Fibroblast of skin of left quadriceps (primary cell): Measurements from ENCODE around the gene RPL12.

Experiments used
- DNase-seq, 2 experiments: peaks; one replicate each; pipeline ENCODE4 v3.0.0-alpha.2; 2013; ENCODE audit warnings: low read depth in 2 of 2

The RPL12 gene

DNA sequence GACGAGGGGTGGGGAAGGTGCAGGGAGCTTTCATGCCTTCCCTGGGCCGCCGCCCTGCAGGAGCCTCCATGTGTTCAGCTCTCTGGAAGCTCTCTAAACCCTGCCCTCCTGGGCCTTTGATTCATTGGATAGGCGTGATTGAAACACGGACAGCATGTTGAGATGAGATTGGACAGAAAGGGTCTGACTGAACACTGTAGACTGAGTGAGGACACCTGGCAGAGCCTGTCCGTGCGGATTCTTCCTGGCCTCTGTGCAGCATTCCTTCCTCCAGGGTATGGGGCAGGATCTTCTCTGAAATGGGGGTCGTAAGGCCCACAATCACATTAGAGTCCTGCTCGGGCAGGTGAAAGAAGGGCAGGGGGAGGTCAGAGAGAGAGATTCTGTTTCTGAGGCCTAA is 12.8 kb downstream of the RPL12 start:
- DNase-seq: no peak

DNA sequence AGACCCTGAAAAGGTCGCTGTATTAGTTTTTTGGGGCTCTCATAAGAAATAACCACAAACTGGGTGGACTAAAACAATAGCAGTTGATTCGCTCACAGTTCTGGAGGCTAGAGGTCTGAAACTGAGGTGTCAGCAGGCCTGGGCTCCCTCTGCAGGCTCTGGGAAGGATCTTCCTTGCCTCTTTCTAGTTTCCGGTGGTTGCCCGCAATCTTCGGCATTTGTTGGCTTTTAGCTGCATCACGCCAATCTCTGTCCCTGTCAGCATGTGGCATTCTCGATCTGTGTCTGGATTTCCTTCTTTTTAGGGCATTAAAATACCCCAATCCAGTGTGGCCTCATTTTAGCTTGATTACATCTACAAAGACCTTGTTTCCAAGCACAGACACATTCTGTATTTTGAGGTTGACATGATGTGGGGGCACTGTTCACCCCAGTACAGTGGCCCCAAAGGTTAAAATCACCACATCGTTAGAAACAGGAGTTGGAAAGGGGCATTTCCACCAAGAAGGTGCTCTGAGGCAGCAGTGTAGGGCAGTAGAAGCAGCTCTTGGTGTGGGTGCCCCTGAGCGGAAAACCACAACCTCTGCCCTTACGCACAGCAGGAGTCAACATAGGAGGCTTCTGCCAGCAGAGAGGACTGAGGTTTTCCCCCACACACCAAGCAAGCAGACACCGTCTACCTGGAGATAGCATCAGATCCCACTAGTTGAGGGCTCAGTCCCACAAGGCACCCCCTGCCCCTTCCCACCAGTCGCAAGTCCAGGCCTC is 13.5 kb downstream of the RPL12 start:
- no peak for DNase-seq

DNA sequence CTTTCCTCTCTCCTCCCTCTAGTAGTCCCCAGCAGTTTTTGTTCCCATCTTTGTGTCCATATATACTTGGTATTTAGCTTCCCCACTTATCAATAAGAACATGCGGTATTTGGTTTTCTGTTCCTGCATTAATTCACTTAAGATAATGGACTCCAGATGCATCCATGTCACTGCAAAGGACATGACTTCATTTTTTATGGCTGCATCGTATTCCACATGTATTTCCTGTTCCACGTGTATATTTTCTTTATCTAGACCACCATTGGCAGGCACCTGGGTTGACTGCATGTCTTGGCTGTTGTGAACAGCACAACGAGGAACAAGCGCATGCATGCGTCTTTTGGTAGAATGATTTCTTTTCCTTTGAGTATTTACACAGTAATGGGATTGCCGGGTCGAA is 20.8 kb downstream of the RPL12 start:
- DNase-seq: no peak

DNA sequence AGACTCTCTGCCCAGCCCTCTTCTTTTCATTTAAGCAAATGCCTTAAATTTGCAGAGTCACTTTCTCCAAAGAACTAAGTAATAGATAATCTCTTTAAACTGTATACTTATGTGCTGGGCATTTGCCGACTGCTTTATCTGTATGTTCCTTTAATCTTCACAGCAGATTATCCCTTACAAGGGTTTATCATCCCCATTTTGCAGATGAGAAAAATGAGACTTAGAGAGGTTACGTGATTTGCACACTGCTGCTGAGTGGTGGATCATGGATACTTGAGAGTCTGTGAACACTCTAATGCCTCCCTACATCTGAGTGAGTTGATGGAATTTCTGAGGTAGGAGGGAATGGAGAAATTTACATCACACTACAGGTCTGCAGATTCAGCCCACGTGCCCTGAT is 22.9 kb downstream of the RPL12 start:
- no peak for DNase-seq

DNA sequence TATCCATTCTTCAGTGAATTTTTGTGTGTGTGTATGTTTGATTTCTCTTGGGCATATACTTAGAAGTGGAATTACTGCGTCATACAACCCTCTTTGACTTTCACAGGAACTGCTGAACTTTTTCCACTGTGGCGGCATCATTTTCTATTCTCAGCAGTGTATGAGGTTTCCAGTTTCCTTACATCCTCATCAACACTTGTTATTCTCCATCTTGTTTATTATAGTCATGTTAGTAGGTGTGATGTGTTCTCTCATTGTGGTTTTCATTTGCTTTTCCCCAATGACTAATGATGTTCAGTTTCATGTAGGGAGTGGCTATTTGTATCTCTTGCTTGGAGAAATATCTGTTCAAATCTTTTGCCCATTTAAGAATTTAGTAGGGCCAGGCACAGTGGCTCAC is 24.4 kb downstream of the RPL12 start:
- DNase-seq: no peak

DNA sequence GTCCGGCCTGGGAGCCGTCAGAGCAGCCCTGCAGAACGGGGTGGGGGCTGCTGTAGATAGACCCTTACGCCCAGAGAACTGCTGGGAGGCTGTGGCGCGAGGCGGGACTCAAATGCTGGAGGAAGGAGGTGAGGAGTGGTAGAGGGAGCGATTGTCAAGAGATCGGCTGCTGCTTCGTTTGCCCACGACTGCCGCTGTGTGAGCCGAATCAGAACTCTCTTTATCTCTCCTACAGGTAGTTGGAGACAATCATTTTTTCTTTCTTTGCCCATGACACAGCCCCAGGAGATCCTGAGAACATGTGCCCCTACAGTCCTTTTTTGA is 26.6 kb downstream of the RPL12 start:
- no peak for DNase-seq

DNA sequence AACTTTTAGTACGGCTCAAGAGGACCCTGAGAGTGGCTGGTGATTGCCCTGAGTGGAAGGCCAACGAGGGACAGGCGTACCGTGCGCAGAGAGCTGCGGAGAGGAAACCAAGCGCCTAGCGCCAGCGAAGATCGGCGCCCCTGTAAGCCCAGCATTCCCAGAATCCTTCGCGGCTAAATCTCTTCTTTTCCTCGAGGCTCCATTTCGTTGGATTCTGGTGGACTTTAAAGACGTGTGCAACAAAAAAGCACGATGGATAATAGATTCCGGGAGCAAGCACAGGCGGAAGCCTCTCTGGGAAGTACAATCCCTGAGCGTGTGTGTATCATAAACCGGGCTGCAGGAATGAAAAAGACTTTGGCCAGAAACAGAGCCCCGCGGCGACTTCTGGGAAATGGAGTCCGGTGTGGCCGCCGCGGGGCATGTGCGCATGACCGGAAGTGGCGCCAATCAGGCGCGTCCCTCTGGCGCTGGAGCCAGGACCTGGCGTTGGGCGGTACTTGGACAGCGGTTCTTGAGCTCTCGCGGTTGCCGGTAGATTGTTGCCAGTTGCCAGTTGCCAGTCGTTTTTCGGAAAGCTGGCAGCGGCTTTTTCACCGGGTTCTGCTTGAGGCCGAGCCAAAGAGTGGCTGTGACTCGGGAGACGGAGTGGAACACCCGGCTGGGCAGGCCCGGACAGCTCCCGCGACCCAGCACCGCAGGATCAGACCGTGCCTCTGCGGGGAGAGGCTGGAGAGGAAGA is 27.1 kb downstream of the RPL12 start, which contains the start of gene ZNF79:
ZNF79 (plus strand) TSS at position 449 of the 742 bp plus-strand sequence. CDS start 406 bp downstream, outside the sequence.
- peak; percentile 65 to 71 for DNase-seq

DNA sequence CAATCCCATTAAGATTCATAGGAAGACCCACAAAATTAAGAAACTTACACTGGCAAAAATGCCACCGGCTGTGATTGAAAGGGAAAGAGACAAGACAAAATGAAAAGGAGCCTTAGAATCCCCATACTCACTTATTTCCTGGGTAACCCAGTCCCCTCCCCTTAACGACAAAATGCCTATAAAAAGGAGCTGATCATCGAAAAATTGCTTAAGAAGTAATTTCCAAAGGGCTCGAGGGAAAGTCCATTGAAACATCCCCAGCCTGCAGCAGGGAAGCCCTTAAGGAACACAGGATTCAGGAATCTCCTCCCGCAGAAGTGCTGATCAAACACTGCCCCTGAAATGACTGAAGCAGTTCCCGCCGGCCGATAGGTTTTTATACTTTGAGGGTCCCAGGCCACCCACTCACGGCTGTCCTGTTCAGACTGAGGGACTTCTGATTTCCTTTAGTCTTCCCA is 27.7 kb downstream of the RPL12 start:
- no peak for DNase-seq

DNA sequence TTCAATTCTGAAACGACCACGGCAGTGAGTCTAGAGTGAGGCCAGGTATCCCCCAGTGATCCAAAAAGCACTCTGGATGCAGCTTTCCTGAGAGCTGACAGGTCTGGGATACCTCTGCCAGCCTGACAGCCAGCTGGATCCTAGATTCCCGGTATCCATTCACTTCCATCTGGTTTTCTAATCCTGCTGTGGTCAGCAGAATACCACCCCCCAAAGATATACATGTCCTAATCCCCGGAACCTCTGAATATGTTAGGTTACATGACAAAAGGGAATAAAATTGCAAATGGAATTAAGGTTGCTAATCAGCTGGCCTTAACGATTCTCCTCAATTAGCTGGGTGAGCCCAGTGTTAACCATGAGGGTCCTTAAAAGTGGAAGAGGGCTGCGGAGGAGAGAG is 28.4 kb downstream of the RPL12 start:
- DNase-seq: no peak

DNA sequence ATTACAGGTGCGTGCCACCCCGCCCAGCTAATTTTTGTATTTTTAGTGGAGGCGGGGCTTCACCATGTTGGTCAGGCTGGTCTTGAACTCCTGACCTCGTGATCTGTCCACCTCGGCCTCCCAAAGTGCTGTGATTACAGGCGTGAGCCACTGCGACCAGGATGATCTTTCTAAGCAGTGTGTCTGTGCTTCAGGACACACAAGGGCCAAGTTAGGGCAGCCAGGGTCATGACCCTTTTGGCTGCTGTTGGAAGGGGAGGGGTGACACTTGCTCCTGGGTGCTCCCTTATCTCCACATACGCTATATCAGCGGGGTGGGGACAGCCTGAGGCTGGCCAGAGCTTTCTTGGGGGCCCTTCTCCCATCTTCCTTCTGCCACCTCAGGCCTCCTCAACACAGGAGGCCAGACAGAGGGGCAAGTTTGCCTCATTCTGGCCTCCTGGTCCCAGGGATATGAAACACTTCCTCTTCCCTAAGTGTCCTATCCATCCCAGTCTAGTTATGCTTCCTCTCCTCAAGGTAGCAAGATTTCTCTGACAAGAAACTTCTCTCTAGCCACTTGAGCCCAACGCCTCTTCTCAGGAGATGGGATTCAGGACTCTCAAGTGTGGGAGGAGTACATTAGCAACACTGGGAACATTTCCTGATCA is 28.9 kb downstream of the RPL12 start:
- no peak for DNase-seq

DNA sequence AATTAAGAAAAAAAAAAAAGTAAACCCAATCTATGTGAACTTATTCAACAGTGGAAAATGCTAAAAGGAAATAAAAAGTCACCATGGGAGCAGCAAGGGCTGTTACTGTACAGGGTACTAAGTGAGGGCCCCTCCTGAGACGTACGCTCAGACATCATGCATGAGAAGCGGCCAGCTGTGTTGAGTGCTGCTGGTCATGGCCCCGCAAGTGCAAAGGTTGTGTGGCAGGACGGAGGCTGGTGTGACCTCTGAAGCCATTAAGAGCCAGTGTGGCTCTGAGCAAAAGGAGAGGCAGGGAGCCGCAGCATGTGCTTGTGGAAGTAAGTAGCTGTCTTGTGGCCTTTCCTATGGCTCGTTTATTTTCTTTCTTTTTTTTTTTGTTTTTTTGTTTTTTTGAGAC is 30.1 kb downstream of the RPL12 start:
- DNase-seq: no peak

DNA sequence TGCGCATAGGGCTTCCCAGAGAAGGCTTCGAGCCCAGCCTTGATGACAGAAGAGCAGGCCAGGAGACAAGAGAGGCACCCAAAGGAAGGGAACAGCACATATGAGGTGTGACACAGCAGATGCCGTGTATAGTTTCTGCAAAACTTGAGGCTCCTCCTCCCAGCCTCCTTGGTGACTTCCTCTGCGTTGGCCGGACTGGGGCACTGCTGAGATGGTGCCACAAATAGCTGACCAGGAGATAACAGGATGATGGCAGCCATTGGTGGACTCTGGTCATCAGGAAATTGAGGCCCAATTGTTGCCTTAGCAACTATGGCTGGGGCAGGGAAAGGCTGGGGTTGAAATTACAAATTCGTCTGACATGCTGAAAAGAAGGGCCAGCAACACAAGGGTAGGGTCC is 31.9 kb downstream of the RPL12 start:
- DNase-seq: no peak

DNA sequence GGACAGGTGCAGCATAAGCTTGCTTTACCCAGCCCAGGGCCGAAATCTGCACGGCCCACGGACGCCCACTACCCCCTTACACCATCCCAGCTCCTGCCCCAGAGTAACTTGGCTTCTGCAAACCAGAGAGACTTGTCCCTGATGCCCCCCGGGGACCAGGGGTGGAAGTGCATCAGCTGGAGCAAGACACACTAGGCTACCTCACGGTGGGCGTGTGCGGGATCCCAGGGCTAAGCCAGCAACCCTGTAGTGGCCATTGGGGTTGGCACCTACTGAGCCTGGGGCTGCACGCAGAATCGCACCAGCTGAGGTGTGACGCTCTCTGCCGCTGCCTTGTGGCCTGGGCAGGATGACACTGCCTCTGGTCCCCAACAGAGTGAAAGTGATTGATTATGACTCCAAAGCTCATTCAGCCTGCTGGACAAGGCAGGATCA is 33.2 kb downstream of the RPL12 start:
- no peak for DNase-seq

DNA sequence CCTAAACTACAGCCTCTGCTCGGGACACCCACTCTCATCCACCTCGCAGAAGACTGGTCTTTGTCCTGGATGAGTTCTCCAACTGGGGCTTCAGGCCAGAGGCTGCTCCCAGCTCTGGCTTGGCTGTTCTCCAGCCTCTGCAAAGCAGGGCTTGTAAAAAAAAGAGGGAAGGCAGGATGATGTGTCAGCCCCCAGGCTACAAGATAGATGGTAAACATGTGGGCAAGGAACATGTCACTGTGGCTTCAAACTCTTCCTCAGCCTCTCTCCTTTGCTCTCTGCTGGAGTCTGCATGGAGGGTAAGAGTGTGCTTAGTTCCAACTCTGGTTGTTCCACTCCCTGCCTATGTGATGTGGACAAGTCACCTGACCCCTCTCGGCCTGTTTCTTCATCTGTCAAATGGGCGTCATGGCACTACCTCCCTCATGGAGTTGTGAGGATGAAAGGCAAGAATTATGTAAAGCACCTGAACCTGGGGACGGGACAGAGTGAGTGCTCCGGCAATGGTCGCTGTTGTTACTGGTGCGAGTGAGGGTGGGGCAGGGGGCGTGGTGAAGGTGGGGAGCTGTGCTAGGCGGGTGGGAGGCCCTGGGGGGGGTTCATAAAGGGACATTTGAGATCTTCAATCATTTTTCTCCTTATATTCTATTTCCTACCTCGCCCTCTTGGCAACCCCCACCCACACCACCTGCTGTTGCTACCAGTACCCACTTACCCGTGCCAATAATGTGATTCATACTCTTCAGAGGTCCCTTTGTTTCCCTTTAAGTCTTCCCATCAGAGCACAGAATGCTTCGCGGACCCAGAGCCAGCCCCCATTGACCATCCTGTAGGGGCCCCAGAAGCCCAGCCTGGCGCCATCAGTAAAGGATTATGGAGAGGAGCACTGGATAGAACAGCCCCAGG is 33.8 kb downstream of the RPL12 start:
- no peak for DNase-seq

DNA sequence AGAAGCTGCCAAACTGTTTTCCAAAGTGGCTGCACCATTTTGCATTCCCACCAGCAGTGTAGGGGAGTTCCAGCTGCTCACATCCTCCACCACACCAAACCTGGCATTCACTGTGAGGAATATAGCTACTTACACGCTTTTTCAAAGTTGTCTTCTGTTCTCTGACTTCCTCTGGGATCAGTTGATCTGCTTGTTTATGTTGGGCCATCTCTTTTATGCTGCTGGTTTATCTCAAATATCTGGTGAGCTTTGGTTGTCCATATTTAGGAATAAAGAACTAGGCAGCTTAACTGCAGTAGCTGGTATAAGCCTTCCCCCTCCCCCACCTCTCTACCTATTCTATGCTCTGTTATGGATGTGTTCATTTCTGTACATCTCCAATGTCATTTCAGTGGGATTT is 35.5 kb downstream of the RPL12 start:
- no peak for DNase-seq

DNA sequence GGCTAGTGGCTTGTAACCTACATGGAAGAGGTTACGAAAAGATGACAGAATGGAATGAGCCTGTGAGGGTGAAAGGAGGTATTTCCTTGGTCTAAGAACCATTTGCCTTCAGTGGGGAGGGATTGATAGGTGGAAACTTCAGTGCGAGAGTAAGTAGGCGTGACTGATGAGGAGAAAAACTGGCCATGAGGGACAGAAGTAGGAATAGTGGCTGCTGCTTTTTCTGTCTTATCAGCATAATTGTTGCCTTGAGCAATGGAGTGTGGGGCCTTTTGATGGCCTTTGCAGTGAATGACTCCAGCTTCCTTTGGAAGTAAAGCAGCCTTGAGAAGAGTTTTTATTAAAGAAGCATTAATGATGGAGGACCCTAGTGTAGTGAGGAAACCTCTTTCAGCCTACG is 36.1 kb downstream of the RPL12 start:
- no peak for DNase-seq

DNA sequence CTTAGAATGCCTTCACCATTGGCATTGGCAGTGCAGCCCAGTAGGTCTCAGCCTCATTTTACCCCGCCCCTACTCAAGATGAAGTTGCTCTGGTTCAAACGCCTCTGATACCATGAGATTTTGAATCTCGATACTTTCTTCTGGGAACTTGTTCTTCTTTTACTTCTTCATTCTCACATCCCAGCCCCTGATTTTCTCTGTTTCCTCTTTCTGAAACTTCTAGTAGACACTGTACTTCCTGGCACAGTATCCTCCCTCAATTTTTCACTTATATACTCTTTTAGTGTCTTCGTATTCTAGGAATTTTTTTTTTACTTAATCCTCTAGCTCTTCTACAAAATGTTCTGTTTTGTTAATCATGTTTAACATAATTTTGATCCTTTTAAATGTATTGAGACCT is 40.1 kb downstream of the RPL12 start:
- DNase-seq: no peak

DNA sequence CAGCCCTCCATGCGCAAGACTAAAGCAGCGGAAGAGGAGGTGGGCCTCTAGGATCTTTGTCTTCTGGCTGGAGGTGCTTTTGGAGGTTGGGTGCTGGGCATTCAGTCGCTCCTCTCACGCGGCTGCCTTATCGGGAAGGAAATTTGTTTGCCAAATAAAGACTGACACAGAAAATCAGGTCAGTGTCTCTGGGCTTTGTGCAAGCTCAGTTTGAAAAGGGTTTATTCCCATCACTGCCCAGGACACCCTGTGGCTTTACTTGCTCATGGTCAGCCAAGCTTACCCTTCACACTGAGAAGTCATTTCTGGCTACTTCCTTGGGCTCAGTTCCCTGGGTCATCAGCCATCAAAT is 43.7 kb downstream of the RPL12 start:
- DNase-seq: no peak

DNA sequence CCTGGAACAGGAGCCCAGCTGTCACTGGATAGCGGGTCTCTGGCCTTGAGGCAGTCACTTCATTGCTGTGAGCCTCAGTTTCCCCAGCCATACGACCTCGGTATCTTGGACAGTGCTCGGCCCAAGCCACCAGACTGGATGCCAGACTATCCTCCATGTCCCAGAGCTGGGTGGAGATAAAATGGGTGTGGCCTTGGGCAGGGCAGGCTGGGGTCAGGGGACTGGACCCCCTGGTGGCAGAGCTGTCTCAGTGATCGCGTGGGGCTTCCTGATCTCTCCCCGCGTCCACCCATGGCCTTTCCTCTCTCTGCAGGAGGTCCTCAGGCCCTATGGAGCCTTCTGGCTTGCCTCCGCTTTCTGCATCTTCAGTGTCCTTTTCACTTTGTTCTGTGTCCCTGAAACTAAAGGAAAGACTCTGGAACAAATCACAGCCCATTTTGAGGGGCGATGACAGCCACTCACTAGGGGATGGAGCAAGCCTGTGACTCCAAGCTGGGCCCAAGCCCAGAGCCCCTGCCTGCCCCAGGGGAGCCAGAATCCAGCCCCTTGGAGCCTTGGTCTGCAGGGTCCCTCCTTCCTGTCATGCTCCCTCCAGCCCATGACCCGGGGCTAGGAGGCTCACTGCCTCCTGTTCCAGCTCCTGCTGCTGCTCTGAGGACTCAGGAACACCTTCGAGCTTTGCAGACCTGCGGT is 44.3 kb downstream of the RPL12 start:
- no peak for DNase-seq

DNA sequence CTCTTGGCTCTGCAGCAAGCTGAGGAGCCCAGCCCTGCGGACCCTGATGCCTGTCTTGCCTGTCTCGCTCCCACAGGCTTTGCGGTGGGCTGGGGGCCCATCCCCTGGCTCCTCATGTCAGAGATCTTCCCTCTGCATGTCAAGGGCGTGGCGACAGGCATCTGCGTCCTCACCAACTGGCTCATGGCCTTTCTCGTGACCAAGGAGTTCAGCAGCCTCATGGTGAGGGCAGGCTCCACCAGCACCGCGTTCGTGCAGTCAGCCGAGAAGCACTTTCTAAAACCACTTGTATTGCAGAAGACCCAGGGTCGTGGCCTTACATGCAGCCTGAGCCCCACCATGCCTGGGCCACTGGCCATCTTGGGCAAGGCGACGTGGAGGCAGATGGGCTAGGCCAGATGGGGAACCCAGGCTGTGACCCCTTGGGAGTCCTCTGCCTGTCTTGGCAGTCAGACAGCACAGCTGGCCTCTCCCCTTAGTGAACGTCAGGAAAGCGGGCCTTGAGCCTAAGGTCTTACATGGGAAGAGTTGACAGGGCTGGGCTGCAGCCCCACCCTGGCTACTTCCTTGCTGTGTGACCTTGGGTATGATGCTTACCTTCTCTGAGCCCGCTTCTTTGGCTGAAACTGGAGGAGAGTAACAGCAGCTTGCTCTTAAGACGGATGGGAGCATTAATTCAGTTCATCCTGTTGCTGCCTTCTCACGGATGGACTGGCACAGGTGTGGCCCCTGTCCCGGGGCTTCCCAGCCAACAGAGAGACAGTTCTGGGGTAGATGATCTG is 45.7 kb downstream of the RPL12 start:
- DNase-seq: no peak
